HEK293 (cell line): ENCODE data around the gene CABLES2.

Experiments used
- CTCF ChIA-PET: fragments of 350-600 bp; formaldehyde crosslinking; extraction: SDS; loops from one replicate; lab custom pipeline; 2021; ENCODE audit warnings: antibody characterized with exemption; lab: Yijun Ruan, JAX
- POLR2A ChIA-PET: fragments of 300-600 bp; formaldehyde crosslinking; extraction: SDS; loops from one replicate; lab custom pipeline; 2020; ENCODE audit warnings: antibody characterized with exemption, inconsistent platforms; lab: Yijun Ruan, JAX
- H3K27ac ChIP-seq: fragments of 200-500 bp; sonication (Bioruptor generic); 2 replicates; pipeline ENCODE4 v1.5.1; 2014; ENCODE audit warnings: low read depth, low read length, control low read depth, inconsistent platforms; ENCODE audit errors: extremely low read depth
- H3K36me3 ChIP-seq, 2 experiments: fragments of 200-500 bp in 1 of 2; sonication (Bioruptor generic) in 1 of 2; 1 replicate in 1 of 2; 2 replicates in 1 of 2; pipeline ENCODE4 v1.5.1; 2014 to 2017; ENCODE audit warnings: inconsistent platforms in 2 of 2, low read length in 2 of 2; ENCODE audit not compliant: control insufficient read depth in 2 of 2, insufficient read depth in 1 of 2
- H3K4me1 ChIP-seq: fragments of 200-500 bp; sonication (Bioruptor generic); 2 replicates; pipeline ENCODE4 v1.5.1; 2014; ENCODE audit warnings: mild to moderate bottlenecking, low read length, inconsistent platforms; ENCODE audit not compliant: control insufficient read depth, insufficient read depth
- H3K4me3 ChIP-seq: 2 replicates; pipeline ENCODE4 v1.5.1; 2011; ENCODE audit warnings: low read depth, mild to moderate bottlenecking, control low read depth, low read length, moderate library complexity
- H3K9me3 ChIP-seq: fragments of 200-500 bp; sonication (Bioruptor generic); 2 replicates; pipeline ENCODE4 v1.5.1; 2014; ENCODE audit warnings: low read depth, low read length, inconsistent platforms; ENCODE audit not compliant: control insufficient read depth, insufficient read depth
- BCL11B ChIP-seq: fragments of 450-650 bp; formaldehyde crosslinking; IDR thresholded peaks from 2 replicates; pipeline ENCODE4 v1.5.1; 2016; ENCODE audit warnings: low read depth, missing biosample characterization, missing genetic modification characterization
- EGR2 ChIP-seq: fragments of 450-650 bp; formaldehyde crosslinking; IDR thresholded peaks from 2 replicates; pipeline ENCODE4 v1.5.1; 2016; ENCODE audit warnings: low read depth, missing biosample characterization, missing genetic modification characterization
- FEZF1 ChIP-seq: fragments of 450-650 bp; formaldehyde crosslinking; IDR thresholded peaks from 2 replicates; pipeline ENCODE4 v1.5.1; 2016; ENCODE audit warnings: missing biosample characterization, missing genetic modification characterization
- GFI1B ChIP-seq: fragments of 450-650 bp; formaldehyde crosslinking; IDR thresholded peaks from 2 replicates; pipeline ENCODE4 v1.5.1; 2016; ENCODE audit warnings: missing biosample characterization, missing genetic modification characterization
- GLI2 ChIP-seq: fragments of 450-650 bp; formaldehyde crosslinking; IDR thresholded peaks from 2 replicates; pipeline ENCODE4; 2017; ENCODE audit warnings: missing biosample characterization, missing genetic modification characterization, low read depth, borderline replicate concordance
- GLIS2 ChIP-seq: fragments of 450-650 bp; formaldehyde crosslinking; IDR thresholded peaks from 2 replicates; pipeline ENCODE4 v1.5.1; 2016; ENCODE audit warnings: missing biosample characterization, missing genetic modification characterization
- HOXA7 ChIP-seq: sonication (generic); formaldehyde crosslinking; IDR thresholded peaks from 2 replicates; pipeline ENCODE4 v1.8.1; 2022; ENCODE audit warnings: missing genetic modification reagents, borderline replicate concordance
- MEIS1 ChIP-seq: sonication (generic); formaldehyde crosslinking; IDR thresholded peaks from 2 replicates; pipeline ENCODE4 v1.8.1; 2022; ENCODE audit warnings: missing genetic modification reagents, mild to moderate bottlenecking, borderline replicate concordance
- ZBTB48 ChIP-seq: fragments of 450-650 bp; formaldehyde crosslinking; IDR thresholded peaks from 2 replicates; pipeline ENCODE4 v1.5.1; 2016; ENCODE audit warnings: missing biosample characterization, missing genetic modification characterization
- ZFHX2 ChIP-seq: fragments of 450-650 bp; formaldehyde crosslinking; conservative IDR thresholded peaks from 2 replicates; pipeline ENCODE4 v1.5.1; 2016; ENCODE audit warnings: missing biosample characterization, missing genetic modification characterization
- ZNF138 ChIP-seq: fragments of 450-650 bp; formaldehyde crosslinking; IDR thresholded peaks from 2 replicates; pipeline ENCODE4 v1.5.1; 2016; ENCODE audit warnings: missing biosample characterization, missing genetic modification characterization, borderline replicate concordance
- ZNF146 ChIP-seq: fragments of 450-650 bp; formaldehyde crosslinking; IDR thresholded peaks from 2 replicates; pipeline ENCODE4 v1.5.1; 2016; ENCODE audit warnings: missing biosample characterization, missing genetic modification characterization
- ZNF157 ChIP-seq: fragments of 450-650 bp; formaldehyde crosslinking; IDR thresholded peaks from 2 replicates; pipeline ENCODE4 v1.5.1; 2016; ENCODE audit warnings: missing biosample characterization, missing genetic modification characterization
- ZNF24 ChIP-seq: fragments of 450-650 bp; formaldehyde crosslinking; IDR thresholded peaks from 2 replicates; pipeline ENCODE4 v1.5.1; 2016; ENCODE audit warnings: missing biosample characterization, missing genetic modification characterization
- ZNF274 ChIP-seq, 2 experiments: fragments of 200-500 bp in 1 of 2; fragments of 450-650 bp in 1 of 2; sonication (Bioruptor generic) in 1 of 2; formaldehyde crosslinking in 1 of 2; IDR thresholded peaks; 2 replicates each; pipeline versions ENCODE4 v1.5.1 to v1.6.1; 2014 to 2016; ENCODE audit warnings: borderline replicate concordance in 1 of 2, inconsistent platforms in 1 of 2, low read length in 1 of 2, missing biosample characterization in 1 of 2, missing genetic modification characterization in 1 of 2
- ZNF549 ChIP-seq: fragments of 450-650 bp; IDR thresholded peaks from 2 replicates; pipeline ENCODE4 v1.5.1; 2018; ENCODE audit warnings: missing biosample characterization, missing genetic modification characterization, mild to moderate bottlenecking, inconsistent platforms, moderate library complexity
- ZNF561 ChIP-seq: fragments of 450-650 bp; IDR thresholded peaks from 2 replicates; pipeline ENCODE4 v1.5.1; 2018; ENCODE audit warnings: missing biosample characterization, missing genetic modification characterization, borderline replicate concordance
- ZNF585B ChIP-seq: fragments of 450-650 bp; formaldehyde crosslinking; IDR thresholded peaks from 2 replicates; pipeline ENCODE4 v1.5.1; 2016; ENCODE audit warnings: missing biosample characterization, missing genetic modification characterization
- ZNF596 ChIP-seq: fragments of 450-650 bp; IDR thresholded peaks from 2 replicates; pipeline ENCODE4 v1.5.0; 2018; ENCODE audit warnings: missing biosample characterization, mild to moderate bottlenecking, missing genetic modification characterization, moderate library complexity
- ZXDB ChIP-seq: fragments of 450-650 bp; formaldehyde crosslinking; IDR thresholded peaks from 2 replicates; pipeline ENCODE4 v1.5.1; 2016; ENCODE audit warnings: missing biosample characterization, missing genetic modification characterization
- TF ChIP-seq, protein P1 (sequence below): fragments of 450-650 bp; formaldehyde crosslinking; IDR thresholded peaks from 2 replicates; pipeline ENCODE4 v1.5.1; 2016; ENCODE audit warnings: missing biosample characterization, missing genetic modification characterization

Gene CABLES2

DNA sequence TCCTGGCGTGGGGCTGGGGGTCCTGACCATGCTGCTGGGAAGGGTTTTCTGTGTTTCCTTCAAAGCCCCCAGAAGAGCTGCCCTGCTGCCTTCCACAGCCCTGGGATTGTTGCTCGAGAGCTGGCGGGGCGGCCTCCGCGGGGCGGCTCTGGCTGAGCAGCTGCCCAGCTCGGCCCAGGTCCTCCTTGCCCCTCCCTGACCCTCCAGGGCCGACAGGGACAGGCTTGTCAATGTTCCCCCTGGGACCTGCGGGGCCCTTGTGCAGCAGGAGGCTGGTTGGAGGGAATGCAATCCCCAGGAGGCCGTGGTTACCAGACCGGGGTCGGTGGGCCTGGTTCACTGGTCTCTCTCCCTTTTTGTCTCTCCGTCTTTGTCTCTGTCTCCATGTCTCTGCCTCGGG is 48.8 kb upstream of the CABLES2 start:
- Histone ChIP-seq H3K4me1 (no peaks in the 10 kb centered on the region), H3K9me3 (no peaks in the 10 kb centered on the region), H3K36me3 (no peaks in the 10 kb centered on the region), H3K27ac (no peak overlapping the region), H3K4me3 (no peak overlapping the region)
- ChIA-PET CTCF (interaction anchor here (0.6 kb wide), 1 partner anchor 46 kb away, joined by 4 read pairs; no protein-coding TSS in a partner anchor), POLR2A (no interaction called here)
- TF ChIP-seq ZNF157 (tag by site-specific recombination) (no peak), ZNF146 (tag by site-specific recombination) (no peak), ZNF585B (no peak), HOXA7 (CRISPR knock-in tag) (no peak)
- TF ChIP-seq, protein P1, sequence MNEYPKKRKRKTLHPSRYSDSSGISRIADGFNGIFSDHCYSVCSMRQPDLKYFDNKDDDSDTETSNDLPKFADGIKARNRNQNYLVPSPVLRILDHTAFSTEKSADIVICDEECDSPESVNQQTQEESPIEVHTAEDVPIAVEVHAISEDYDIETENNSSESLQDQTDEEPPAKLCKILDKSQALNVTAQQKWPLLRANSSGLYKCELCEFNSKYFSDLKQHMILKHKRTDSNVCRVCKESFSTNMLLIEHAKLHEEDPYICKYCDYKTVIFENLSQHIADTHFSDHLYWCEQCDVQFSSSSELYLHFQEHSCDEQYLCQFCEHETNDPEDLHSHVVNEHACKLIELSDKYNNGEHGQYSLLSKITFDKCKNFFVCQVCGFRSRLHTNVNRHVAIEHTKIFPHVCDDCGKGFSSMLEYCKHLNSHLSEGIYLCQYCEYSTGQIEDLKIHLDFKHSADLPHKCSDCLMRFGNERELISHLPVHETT (tag by site-specific recombination), result no peak

GRCh38 chr20:62454904-62455636 is 48.0 kb upstream of the CABLES2 start:
- H3K27ac ChIP-seq, result no peak overlapping the region
- TF ChIP-seq GLIS2 (tag by site-specific recombination), result no peak
- no peak for TF ChIP-seq ZXDB (tag by site-specific recombination)
- no peak for TF ChIP-seq MEIS1 (CRISPR knock-in tag)
- no peak for TF ChIP-seq ZNF24 (tag by site-specific recombination)
- TF ChIP-seq ZNF596, result no peak
- no peak for TF ChIP-seq FEZF1
- no peak for TF ChIP-seq ZNF549 (tag by site-specific recombination)
- TF ChIP-seq GFI1B, result no peak
- no peak for TF ChIP-seq ZNF561 (tag by site-specific recombination)
- TF ChIP-seq GLI2 (tag by site-specific recombination), result no peak
- no peak for TF ChIP-seq ZNF274 (IDR thresholded peaks at IDR 0.05; ENCODE audit: low read length)
- no peak for TF ChIP-seq ZNF274 (tag by site-specific recombination; IDR thresholded peaks at IDR 0.05; ENCODE audit: borderline replicate concordance)
- no peak for TF ChIP-seq ZNF138
- TF ChIP-seq ZBTB48, result no peak
- TF ChIP-seq ZNF146 (tag by site-specific recombination), result no peak
- ChIA-PET POLR2A (interaction anchor here (0.6 kb wide), 1 partner anchor 10 kb away, joined by 4 read pairs; no protein-coding TSS in a partner anchor), CTCF (interaction anchor here (1.2 kb wide), 1 partner anchor 45 kb away, joined by 7 read pairs; no protein-coding TSS in a partner anchor)
- no peaks in the 10 kb centered on the region for H3K36me3 ChIP-seq
- H3K9me3 ChIP-seq, result no peaks in the 10 kb centered on the region
- no peaks in the 10 kb centered on the region for H3K4me1 ChIP-seq
- H3K4me3 ChIP-seq, result no peak overlapping the region

DNA sequence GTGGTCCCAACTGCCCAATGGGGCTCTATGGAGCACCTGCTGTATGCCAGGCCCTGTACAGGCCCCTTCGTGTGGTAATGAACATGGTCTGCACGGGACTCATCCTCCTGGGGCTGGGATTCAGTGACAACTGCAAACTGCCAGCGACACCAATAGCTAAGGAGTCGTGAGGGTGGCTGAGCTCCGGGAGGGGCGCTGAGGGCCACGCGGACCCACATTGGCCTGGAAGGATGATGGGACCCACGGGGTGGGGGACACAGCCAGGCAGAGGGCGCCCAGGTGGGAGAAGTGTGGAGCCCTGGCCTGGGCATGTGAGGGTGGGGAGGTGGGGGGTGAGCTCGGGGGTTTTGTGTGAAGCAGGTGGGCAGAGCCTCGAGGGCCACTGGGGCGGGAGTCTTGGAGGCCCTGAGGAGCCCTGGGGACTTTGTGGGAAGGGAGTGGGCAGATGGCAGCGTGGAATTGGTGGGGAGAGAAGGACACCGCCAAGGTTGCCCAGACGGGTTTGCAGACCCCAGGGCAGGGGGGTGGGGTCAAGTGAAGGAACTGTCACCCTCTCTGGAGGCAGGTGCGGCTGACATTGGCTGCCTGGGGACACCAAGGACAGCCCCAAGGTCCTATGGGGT is 46.2 kb upstream of the CABLES2 start:
- Histone ChIP-seq H3K4me3 (no peak overlapping the region), H3K36me3 (no peaks in the 10 kb centered on the region), H3K27ac (no peak overlapping the region), H3K9me3 (no peaks in the 10 kb centered on the region), H3K4me1 (no peaks in the 10 kb centered on the region)
- CTCF ChIA-PET, result interaction anchor here (0.6 kb wide), 1 partner anchor 56 kb away, joined by 3 read pairs; no protein-coding TSS in a partner anchor
- POLR2A ChIA-PET, result no interaction called here
- TF ChIP-seq GLIS2 (tag by site-specific recombination) (peak; percentile 8; the same call in 1 of the 2 replicates), ZFHX2 (tag by site-specific recombination) (peak; percentile 71), BCL11B (no peak), EGR2 (tag by site-specific recombination) (peak; percentile 85; the same call in 1 of the 2 replicates)
